Adipocyte (in vitro differentiated cells): ENCODE results near the gene GAB2.

Experiments used
- DNase-seq: peaks from one replicate; pipeline ENCODE4 v3.0.0-alpha.2; 2015; ENCODE audit warnings: low read depth
- H3K27me3 ChIP-seq: replicated peaks from 2 replicates; pipeline ENCODE4 v1.7.0; 2013; ENCODE audit warnings: mild to moderate bottlenecking, low read length, moderate library complexity; ENCODE audit not compliant: control insufficient read depth, insufficient read depth
- H3K36me3 ChIP-seq: 2 replicates; pipeline ENCODE4 v1.7.0; 2013; ENCODE audit warnings: low read length, mild to moderate bottlenecking, moderate library complexity; ENCODE audit not compliant: control insufficient read depth, insufficient read depth, severe bottlenecking
- H3K4me1 ChIP-seq: 2 replicates; pipeline ENCODE4 v1.7.0; 2013; ENCODE audit warnings: mild to moderate bottlenecking, low read length, moderate library complexity; ENCODE audit not compliant: control insufficient read depth, insufficient read depth
- H3K4me3 ChIP-seq: 2 replicates; pipeline ENCODE4 v1.7.0; 2013; ENCODE audit warnings: mild to moderate bottlenecking, low read length, moderate library complexity
- H3K9ac ChIP-seq: 2 replicates; pipeline ENCODE4 v1.7.0; 2013; ENCODE audit warnings: mild to moderate bottlenecking, low read length, moderate library complexity
- H3K9me3 ChIP-seq: 2 replicates; pipeline ENCODE4 v1.7.0; 2013; ENCODE audit warnings: mild to moderate bottlenecking, low read length, moderate library complexity; ENCODE audit not compliant: control insufficient read depth

GAB2 gene

GRCh38 chr11:78205691-78206090 lies 211.9 kb downstream of the GAB2 start:
- no peaks in the 10 kb centered on the region for H3K27me3 ChIP-seq
- no peak overlapping the region for H3K4me3 ChIP-seq
- H3K4me1 ChIP-seq, result peaks cover 21% of the 10 kb centered on the region
- H3K9me3 ChIP-seq, result no peaks in the 10 kb centered on the region
- H3K9ac ChIP-seq, result no peak overlapping the region
- DNase-seq, result no peak
- peaks cover 74% of the 10 kb centered on the region for H3K36me3 ChIP-seq

DNA sequence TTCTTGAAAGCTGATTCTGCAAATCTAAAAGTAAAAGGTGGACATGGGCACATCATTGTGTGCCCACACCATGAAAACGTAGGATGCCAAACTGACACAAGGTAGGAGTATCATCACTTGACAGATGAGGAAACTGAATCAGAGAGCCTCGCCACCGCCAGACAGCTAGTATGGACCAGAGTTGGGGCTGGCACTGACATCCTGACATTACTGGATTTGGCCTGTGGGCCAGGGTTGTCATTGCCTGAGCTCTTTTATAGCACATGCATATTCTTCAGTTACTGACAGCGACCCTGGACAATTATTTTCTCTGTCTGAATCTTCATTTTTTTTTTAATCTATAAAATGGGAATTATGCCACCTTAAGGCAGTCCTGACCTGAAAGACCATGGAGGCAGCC lies 212.4 kb downstream of the GAB2 start:
- H3K36me3 ChIP-seq, result peaks cover 74% of the 10 kb centered on the region
- H3K4me3 ChIP-seq, result no peak overlapping the region
- DNase-seq, result no peak
- H3K9me3 ChIP-seq, result no peaks in the 10 kb centered on the region
- no peak overlapping the region for H3K9ac ChIP-seq
- peaks cover 21% of the 10 kb centered on the region for H3K4me1 ChIP-seq
- no peaks in the 10 kb centered on the region for H3K27me3 ChIP-seq

GRCh38 chr11:78203184-78203583 lies 214.4 kb downstream of the GAB2 start:
- H3K4me1 ChIP-seq, result peaks cover 13% of the 10 kb centered on the region
- H3K36me3 ChIP-seq, result peaks cover 81% of the 10 kb centered on the region
- no peak overlapping the region for H3K9ac ChIP-seq
- H3K4me3 ChIP-seq, result no peak overlapping the region
- no peaks in the 10 kb centered on the region for H3K9me3 ChIP-seq
- DNase-seq, result no peak
- H3K27me3 ChIP-seq, result no peaks in the 10 kb centered on the region

DNA sequence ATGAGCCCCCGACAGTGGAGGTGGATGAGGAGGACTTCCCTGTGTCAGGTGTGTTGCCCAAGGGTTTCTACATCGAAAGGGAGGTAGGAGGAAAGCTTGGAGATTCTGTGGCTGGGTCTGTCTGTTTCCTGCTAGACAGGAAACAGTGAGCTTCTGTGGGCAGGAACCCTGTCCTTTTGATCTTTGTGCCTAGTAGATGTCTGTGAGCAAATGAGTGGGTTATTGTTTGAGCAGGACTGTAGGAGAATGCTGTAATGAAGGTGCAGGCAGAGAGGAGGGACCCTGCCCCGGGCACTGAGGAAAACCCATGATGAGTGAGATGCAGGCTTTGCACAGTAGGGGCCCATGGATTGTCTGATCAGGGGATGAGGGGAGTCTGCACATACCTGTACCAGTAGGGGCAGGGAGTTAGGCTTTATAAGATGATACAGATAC lies 214.9 kb downstream of the GAB2 start:
- no peaks in the 10 kb centered on the region for H3K27me3 ChIP-seq
- H3K9ac ChIP-seq, result no peak overlapping the region

GRCh38 chr11:78201096-78201818 lies 216.4 kb downstream of the GAB2 start:
- no peak overlapping the region for H3K4me3 ChIP-seq
- no peaks in the 10 kb centered on the region for H3K9me3 ChIP-seq
- peaks cover 79% of the 10 kb centered on the region for H3K36me3 ChIP-seq
- no peak overlapping the region for H3K9ac ChIP-seq
- no peaks in the 10 kb centered on the region for H3K27me3 ChIP-seq
- no peaks in the 10 kb centered on the region for H3K4me1 ChIP-seq
- DNase-seq, result no peak

More for the DNA sequence above, 214.9 kb downstream of the GAB2 start:
- no peak for DNase-seq
- peaks cover 86% of the 10 kb centered on the region for H3K36me3 ChIP-seq
- H3K4me3 ChIP-seq, result no peak overlapping the region
- H3K4me1 ChIP-seq, result peaks cover 9% of the 10 kb centered on the region
- H3K9me3 ChIP-seq, result no peaks in the 10 kb centered on the region

- H3K27me3 ChIP-seq, result no peaks in the 10 kb centered on the region
- H3K36me3 ChIP-seq, result peaks cover 75% of the 10 kb centered on the region
- no peak for DNase-seq
- no peak overlapping the region for H3K4me3 ChIP-seq
- H3K9me3 ChIP-seq, result no peaks in the 10 kb centered on the region
- H3K4me1 ChIP-seq, result no peaks in the 10 kb centered on the region
- no peak overlapping the region for H3K9ac ChIP-seq
Measured at GRCh38 chr11:78200553-78200952, 217.1 kb downstream of the GAB2 start.

DNA sequence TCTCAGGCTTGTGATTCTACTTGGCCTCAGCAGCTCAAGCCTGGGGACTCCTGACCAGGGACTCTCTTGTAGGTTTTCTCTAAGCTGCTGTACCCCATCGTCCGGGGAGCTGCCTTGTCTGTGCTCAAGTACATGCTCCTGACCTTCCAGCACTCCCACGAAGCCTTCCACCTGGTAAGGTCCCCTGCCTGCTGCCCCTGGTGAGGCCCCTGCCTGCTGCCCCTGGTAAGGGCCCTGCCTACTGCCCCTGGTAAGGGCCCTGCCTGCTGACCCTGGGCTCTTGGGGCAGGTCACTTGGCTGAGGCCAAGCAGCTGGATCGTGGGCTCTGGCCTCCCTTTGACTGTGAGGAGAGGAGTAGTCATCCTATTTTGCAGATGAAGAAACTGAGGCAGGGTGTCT lies 217.6 kb downstream of the GAB2 start:
- H3K9ac ChIP-seq, result no peak overlapping the region
- H3K36me3 ChIP-seq, result peaks cover 70% of the 10 kb centered on the region
- H3K4me3 ChIP-seq, result no peak overlapping the region

GRCh38 chr11:78199653-78200015 lies 218.0 kb downstream of the GAB2 start:
- no peak for DNase-seq
- no peak overlapping the region for H3K9ac ChIP-seq
- H3K27me3 ChIP-seq, result no peaks in the 10 kb centered on the region
- H3K4me3 ChIP-seq, result no peak overlapping the region
- H3K4me1 ChIP-seq, result no peaks in the 10 kb centered on the region
- H3K9me3 ChIP-seq, result no peaks in the 10 kb centered on the region
- peaks cover 68% of the 10 kb centered on the region for H3K36me3 ChIP-seq

More for the DNA sequence above, 217.6 kb downstream of the GAB2 start:
- DNase-seq, result no peak
- Histone ChIP-seq H3K4me1 (no peaks in the 10 kb centered on the region), H3K27me3 (no peaks in the 10 kb centered on the region), H3K9me3 (no peaks in the 10 kb centered on the region)

GRCh38 chr11:78199015-78199652 lies 218.5 kb downstream of the GAB2 start:
- peaks cover 63% of the 10 kb centered on the region for H3K36me3 ChIP-seq
- no peak for DNase-seq

GRCh38 chr11:78197816-78198215 lies 219.8 kb downstream of the GAB2 start:
- no peak for DNase-seq
- Histone ChIP-seq H3K4me1 (peaks cover 12% of the 10 kb centered on the region), H3K27me3 (no peaks in the 10 kb centered on the region), H3K9ac (no peak overlapping the region), H3K4me3 (no peak overlapping the region), H3K36me3 (peaks cover 61% of the 10 kb centered on the region), H3K9me3 (no peaks in the 10 kb centered on the region)

More at GRCh38 chr11:78199015-78199652, 218.5 kb downstream of the GAB2 start:
- H3K4me3 ChIP-seq, result no peak overlapping the region
- H3K27me3 ChIP-seq, result no peaks in the 10 kb centered on the region
- H3K9me3 ChIP-seq, result no peaks in the 10 kb centered on the region
- H3K9ac ChIP-seq, result no peak overlapping the region
- no peaks in the 10 kb centered on the region for H3K4me1 ChIP-seq

DNA sequence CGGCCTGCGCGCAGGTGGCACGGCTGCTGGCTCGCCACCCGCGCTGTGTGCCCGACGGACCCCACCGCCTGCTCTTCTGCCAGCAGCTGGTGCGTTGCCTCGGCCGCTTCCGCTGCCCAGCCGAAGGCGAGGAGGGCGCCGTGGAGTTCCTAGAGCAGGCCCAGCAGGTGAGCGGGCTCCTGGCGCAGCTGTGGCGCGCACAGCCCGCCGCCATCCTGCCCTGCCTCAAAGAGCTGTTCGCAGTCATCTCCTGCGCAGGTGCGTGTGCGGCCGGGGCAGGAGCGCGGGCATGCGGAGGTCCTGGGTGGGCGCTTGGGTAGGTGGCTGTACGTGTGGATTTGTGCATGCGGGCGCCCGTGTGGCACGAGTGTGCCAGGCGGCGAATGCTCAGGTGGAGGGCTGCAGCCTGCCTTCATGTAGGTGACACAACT lies 220.9 kb downstream of the GAB2 start:
- H3K36me3 ChIP-seq, result peaks cover 50% of the 10 kb centered on the region
- DNase-seq, result no peak
- H3K27me3 ChIP-seq, result no peaks in the 10 kb centered on the region
- no peak overlapping the region for H3K9ac ChIP-seq
- peaks cover 20% of the 10 kb centered on the region for H3K4me1 ChIP-seq
- no peak overlapping the region for H3K4me3 ChIP-seq
- no peaks in the 10 kb centered on the region for H3K9me3 ChIP-seq
